Calu3 (cell line): ENCODE results near the gene COX7A2L. TPM values are rescaled to one million over a fixed set of nuclear protein-coding genes. Genes with fewer than 3 reads are reported as not detected.

Experiments used
- Bru-seq: library from RNA; stranded (reverse); fragments of 400-500 nt; gene quantifications from one replicate; lab custom pipeline; 2021; lab: Mats Ljungman, UMichigan
- BruChase-seq, 2 experiments: library from RNA; stranded (reverse); fragments of 400-500 nt; gene quantifications; one replicate each; lab custom pipeline; 2021; lab: Mats Ljungman, UMichigan
- BruUV-seq: library from RNA; stranded (reverse); fragments of 400-500 nt; replicated peaks from 2 replicates; lab custom pipeline; 2021; lab: Mats Ljungman, UMichigan
- CTCF ChIA-PET: fragments of 300-600 bp; sonication (Branson Sonifier 250); formaldehyde crosslinking; loops from one replicate; lab custom pipeline; 2022; ENCODE audit warnings: antibody characterized with exemption; lab: Charles Lee
- DNase-seq: peaks from one replicate; pipeline ENCODE4 v3.0.0; 2022
- H3K27ac Mint-ChIP-seq: one replicate; pipeline ENCODE4 v1.8.0; 2022; ENCODE audit warnings: mixed read lengths; ENCODE audit not compliant: unreplicated experiment
- H3K27me3 Mint-ChIP-seq: one replicate; pipeline ENCODE4 v1.8.0; 2022; ENCODE audit warnings: mixed read lengths; ENCODE audit not compliant: unreplicated experiment
- H3K36me3 Mint-ChIP-seq: one replicate; pipeline ENCODE4 v1.8.0; 2022; ENCODE audit warnings: mild to moderate bottlenecking, moderate library complexity, mixed read lengths; ENCODE audit not compliant: insufficient read depth, unreplicated experiment
- H3K4me1 Mint-ChIP-seq: one replicate; pipeline ENCODE4 v1.8.0; 2022; ENCODE audit warnings: mild to moderate bottlenecking, low read depth, mixed read lengths; ENCODE audit not compliant: unreplicated experiment
- H3K4me3 Mint-ChIP-seq: one replicate; pipeline ENCODE4 v1.8.0; 2022; ENCODE audit warnings: mild to moderate bottlenecking, low read depth, moderate library complexity, mixed read lengths; ENCODE audit not compliant: unreplicated experiment
- H3K9me3 Mint-ChIP-seq: one replicate; pipeline ENCODE4 v1.8.0; 2022; ENCODE audit warnings: low read depth, mixed read lengths; ENCODE audit not compliant: unreplicated experiment
- CTCF ChIP-seq: fragments of 200-600 bp; IDR thresholded peaks from one replicate; pipeline ENCODE4 v1.8.0; 2022; ENCODE audit warnings: antibody characterized with exemption; ENCODE audit not compliant: unreplicated experiment
- intact Hi-C: fragments of 100-400 bp; cut with micrococcal nuclease; formaldehyde crosslinking; loops from one replicate; pipeline ENCODE4 v1.10.0; 2022; ENCODE audit not compliant: unreplicated experiment
- long read RNA-seq: library from polyadenylated mRNA; stranded (forward); transcript quantifications from one replicate; pipeline ENCODE4 v2.0.0, GENCODE V29; 2022
- total RNA-seq: library from RNA; stranded (reverse); gene quantifications from 2 replicates; pipeline ENCODE4 v1.2.3, GENCODE V29; 2022

Gene COX7A2L
- 97.5 and 98.0 TPM in 2 replicates for total RNA-seq
- percentile 82 among the genes with signal in this experiment for Bru-seq, nascent RNA
- percentile 87 among the genes with signal in this experiment for BruChase-seq, experiment 1, labeled RNA remaining after a 6-hour chase
- BruChase-seq, experiment 2, labeled RNA remaining after a 2-hour chase = percentile 83 among the genes with signal in this experiment
- long read RNA-seq, transcript COX7A2L-201 (3 exons, 1,112 nt) = major isoform, 269 of 279 reads
- long read RNA-seq, partial matches to known transcripts = 0 of 279 reads
- long read RNA-seq, other reads (novel, unspliced or antisense) = 7 of 279 reads

GRCh38 chr2:42360890-42361727 is at the start of gene COX7A2L:
Gene COX7A2L, minus strand, starts transcription at chr2:42361217. Its CDS starts 56 bp downstream, at chr2:42361161.
- CTCF ChIA-PET = interaction anchor here (0.6 kb wide), 1 partner anchor 26 kb away, joined by 4 read pairs; no protein-coding TSS in a partner anchor
- no TSS peak for BruUV-seq
- Mint-ChIP-seq H3K4me1 (peaks cover 26% of the 10 kb centered on the region), H3K36me3 (peaks cover 41% of the 10 kb centered on the region), H3K9me3 (no peaks in the 10 kb centered on the region), H3K27me3 (no peaks in the 10 kb centered on the region), H3K4me3 (peak within 1 kb of the TSS; percentile 83), H3K27ac (peak within 1 kb of the TSS; percentile 71)
- intact Hi-C loops = loop anchor here (10.0 kb wide), 2 partner anchors 134 to 304 kb away; partner anchors contain the start of gene KCNG3
- no peak for TF ChIP-seq CTCF
- DNase-seq = peak; percentile 97

DNA sequence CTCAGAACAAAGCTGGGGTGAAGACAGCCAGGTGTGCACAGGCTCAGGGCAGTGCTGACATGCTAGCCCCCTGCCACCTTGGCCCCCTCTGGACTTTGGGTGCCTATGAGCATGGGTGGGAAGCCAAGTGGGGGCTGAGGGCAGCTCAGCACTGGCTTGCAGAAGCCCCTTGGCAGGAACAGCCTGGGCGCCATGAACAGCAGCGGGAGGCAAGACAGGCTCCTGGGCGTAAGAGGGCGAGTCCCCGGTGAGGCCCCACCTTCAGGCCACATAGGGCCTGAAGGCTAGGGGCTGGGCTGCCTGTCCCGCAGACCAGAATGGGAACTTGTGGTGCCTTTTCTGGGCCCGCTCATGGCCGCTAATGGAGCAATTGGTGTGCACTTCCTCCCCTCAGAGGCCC is 47.0 kb upstream of the COX7A2L start:
- CTCF ChIA-PET = no interaction called here
- H3K4me1 Mint-ChIP-seq = no peaks in the 10 kb centered on the region
- DNase-seq = no peak
- H3K4me3 Mint-ChIP-seq = no peak overlapping the region
- H3K27ac Mint-ChIP-seq = no peak overlapping the region
- H3K27me3 Mint-ChIP-seq = no peaks in the 10 kb centered on the region
- no peaks in the 10 kb centered on the region for H3K9me3 Mint-ChIP-seq
- intact Hi-C loops = no loop called here
- TF ChIP-seq CTCF = no peak
- H3K36me3 Mint-ChIP-seq = no peaks in the 10 kb centered on the region
- no TSS peak for BruUV-seq

DNA sequence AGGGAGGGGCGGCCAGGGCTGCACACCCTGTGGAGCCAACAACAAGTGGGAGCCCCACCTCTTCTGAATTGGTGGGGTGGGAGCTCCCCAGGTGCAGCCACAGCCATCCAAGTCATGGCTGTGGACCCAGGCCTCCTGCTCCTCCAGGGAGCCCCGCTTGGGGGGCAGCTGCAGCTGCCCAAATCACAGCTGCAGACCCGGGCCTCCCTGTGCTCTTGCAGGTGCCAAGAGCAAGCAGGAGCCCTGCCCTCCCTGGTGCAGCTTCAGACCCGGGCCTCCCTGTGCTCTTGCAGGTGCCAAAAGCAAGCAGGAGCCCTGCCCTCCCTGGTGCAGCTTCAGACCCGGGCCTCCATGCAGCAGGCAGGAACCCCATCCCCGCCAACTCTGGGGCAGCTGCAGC is 46.5 kb upstream of the COX7A2L start:
- intact Hi-C loops = no loop called here
- no peak for TF ChIP-seq CTCF
- DNase-seq = no peak
- BruUV-seq = no TSS peak
- Mint-ChIP-seq H3K4me3 (no peak overlapping the region), H3K9me3 (no peaks in the 10 kb centered on the region), H3K36me3 (no peaks in the 10 kb centered on the region), H3K4me1 (no peaks in the 10 kb centered on the region), H3K27me3 (no peaks in the 10 kb centered on the region), H3K27ac (no peak overlapping the region)
- CTCF ChIA-PET = no interaction called here

- Mint-ChIP-seq H3K4me1 (no peaks in the 10 kb centered on the region), H3K4me3 (no peak overlapping the region), H3K9me3 (no peaks in the 10 kb centered on the region), H3K27me3 (no peaks in the 10 kb centered on the region), H3K36me3 (no peaks in the 10 kb centered on the region), H3K27ac (no peak overlapping the region)
- intact Hi-C loops = no loop called here
- CTCF ChIA-PET = no interaction called here
- BruUV-seq = no TSS peak
- no peak for DNase-seq
- no peak for TF ChIP-seq CTCF
Measured at GRCh38 chr2:42404676-42405075, 43.7 kb upstream of the COX7A2L start.
